Measurements from ENCODE around the gene UBQLN4. TPM values are rescaled to one million over a fixed set of nuclear protein-coding genes. Genes with fewer than 3 reads are reported as not detected.

The UBQLN4 gene
- total and polyA plus RNA-seq, 9 of the 15 experiments (the other 6 are each of a cell fraction or from before 2014, with no cell fraction given) = 13.5 to 65.5 (median 37.0) TPM

GRCh38 chr1:156090840-156091188 lies 37.2 kb upstream of the UBQLN4 start (continued):
- no peak for TF ChIP-seq ARID3B (CRISPR knock-in tag; IDR thresholded peaks at IDR 0.05; ENCODE audit: borderline replicate concordance)
- no peak for TF ChIP-seq ZNF408 (CRISPR knock-in tag; IDR thresholded peaks at IDR 0.05; ENCODE audit: low read depth)
- no peak for TF ChIP-seq NCOA6 (IDR thresholded peaks at IDR 0.05)
- no peak for TF ChIP-seq NFE2L1 (tag; IDR thresholded peaks at IDR 0.05; ENCODE audit: borderline replicate concordance, low read depth)
- TF ChIP-seq PHF21A (IDR thresholded peaks at IDR 0.05; ENCODE audit: borderline replicate concordance, low read depth) = no peak
- TF ChIP-seq E4F1 (CRISPR knock-in tag; IDR thresholded peaks at IDR 0.05; ENCODE audit: borderline replicate concordance) = no peak
- 0 out of 2 replicates have a peak, but pooled peaks have one; percentile 32 for TF ChIP-seq MTA3 (IDR thresholded peaks at IDR 0.05; ENCODE audit: borderline replicate concordance)
- no peak for TF ChIP-seq FOXK2 (conservative IDR thresholded peaks at IDR 0.05 in 1 of 2, IDR thresholded peaks at IDR 0.05 in 1 of 2; ENCODE audit: low read depth in 2 of 2)
- no peak for TF ChIP-seq EP400 (IDR thresholded peaks at IDR 0.05)
- no peak for TF ChIP-seq MIER1 (IDR thresholded peaks at IDR 0.05; ENCODE audit: low read depth)
- TF ChIP-seq MTF1 (CRISPR knock-in tag; IDR thresholded peaks at IDR 0.05; ENCODE audit: borderline replicate concordance) = no peak
- TF ChIP-seq TCF15 (CRISPR knock-in tag; IDR thresholded peaks at IDR 0.05) = no peak
- TF ChIP-seq CREB1 (IDR thresholded peaks at IDR 0.05) = no peak
- TF ChIP-seq CREB1 (CRISPR knock-in tag; IDR thresholded peaks at IDR 0.05) = no peak
- no peak for TF ChIP-seq ZNF134 (CRISPR knock-in tag; conservative IDR thresholded peaks at IDR 0.05)
- no peak for TF ChIP-seq ZNF398 (CRISPR knock-in tag; IDR thresholded peaks at IDR 0.05)
- no peak for TF ChIP-seq HOXB6 (CRISPR knock-in tag; IDR thresholded peaks at IDR 0.05; ENCODE audit: borderline replicate concordance)
- TF ChIP-seq ZNF589 (CRISPR knock-in tag; IDR thresholded peaks at IDR 0.05; ENCODE audit: low read depth) = no peak
- no peak for TF ChIP-seq CHD4 (IDR thresholded peaks at IDR 0.05; ENCODE audit: insufficient read depth, insufficient replicate concordance, low read depth, low read length, poor library complexity, severe bottlenecking)
- no peak for TF ChIP-seq ARID1B (IDR thresholded peaks at IDR 0.05)
- no peak for TF ChIP-seq CAMTA2 (CRISPR knock-in tag; conservative IDR thresholded peaks at IDR 0.05)
- no peak for TF ChIP-seq CSDE1 (IDR thresholded peaks at IDR 0.05)
- TF ChIP-seq RBBP5 (IDR thresholded peaks at IDR 0.05; ENCODE audit: borderline replicate concordance, insufficient read depth, low read length, poor library complexity, severe bottlenecking) = no peak
- 0 out of 2 replicates have a peak, but pooled peaks have one; percentile 40 for TF ChIP-seq CTBP1 (IDR thresholded peaks at IDR 0.05; ENCODE audit: borderline replicate concordance)
- no peak for TF ChIP-seq TCF7 (IDR thresholded peaks at IDR 0.05; ENCODE audit: borderline replicate concordance)
